ENCODE measurements around the gene PPIL6. TPM values are rescaled to one million over a fixed set of nuclear protein-coding genes. Genes with fewer than 3 reads are reported as not detected.

The PPIL6 gene
- polyA plus RNA-seq, 1 of the 3 experiments (the other 2 are of a cell fraction), result 1.1 TPM

DNA sequence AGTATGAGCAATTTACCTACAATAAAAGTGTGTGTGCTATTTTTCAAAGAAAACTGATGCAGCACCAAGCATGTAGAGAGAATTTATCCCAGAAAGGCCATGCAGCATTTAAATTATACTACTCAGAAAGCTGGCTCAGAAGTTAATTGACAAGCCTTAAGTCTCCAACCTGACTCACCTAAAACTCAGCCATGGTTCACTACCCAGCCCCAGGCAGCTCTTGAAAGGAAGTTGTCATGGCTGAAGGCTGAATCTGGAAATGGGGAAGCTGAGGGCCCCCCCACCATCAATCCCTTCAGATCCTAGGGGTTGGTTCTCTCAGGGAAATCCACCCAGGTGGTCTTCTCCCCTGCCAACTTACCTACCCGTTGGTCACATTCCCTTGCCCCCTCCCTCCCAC is 19.7 kb downstream of the PPIL6 start:
- H3K9me2 ChIP-seq, result no peaks in the 10 kb centered on the region
- no peaks in the 10 kb centered on the region for H3K36me3 ChIP-seq (replicated peaks in 1 of 2; ENCODE audit: control insufficient read depth in 1 of 2, insufficient read depth in 2 of 2, low read length in 1 of 2)
- H3K9me3 ChIP-seq, result no peaks in the 10 kb centered on the region
- CTCF ChIA-PET, result interaction anchor here (0.9 kb wide), 1 partner anchor 32 kb away, joined by 3 read pairs; no protein-coding TSS in a partner anchor
- no peak overlapping the region for H3K27ac ChIP-seq (ENCODE audit: low read depth in 2 of 2, low read length in 1 of 2)
- no peaks in the 10 kb centered on the region for H3K4me1 ChIP-seq (ENCODE audit: control insufficient read depth in 1 of 2, insufficient read depth in 2 of 2, low read depth in 1 of 2, low read length in 1 of 2)
- H3F3A ChIP-seq (replicated peaks; ENCODE audit: insufficient read depth), result no peaks in the 10 kb centered on the region
- H2AFZ ChIP-seq (ENCODE audit: low read depth), result no peak overlapping the region
- TF ChIP-seq FOXJ3 (CRISPR knock-in tag; IDR thresholded peaks at IDR 0.05), result no peak
- no peak for TF ChIP-seq RCOR1 (IDR thresholded peaks at IDR 0.05; ENCODE audit: low read length)
- TF ChIP-seq EP300 (IDR thresholded peaks at IDR 0.05; ENCODE audit: borderline replicate concordance in 1 of 2, low read depth in 1 of 2, low read length in 1 of 2), result no peak
- no peak for TF ChIP-seq GABPA (IDR thresholded peaks at IDR 0.05; ENCODE audit: low read depth)
- TF ChIP-seq, protein P1, sequence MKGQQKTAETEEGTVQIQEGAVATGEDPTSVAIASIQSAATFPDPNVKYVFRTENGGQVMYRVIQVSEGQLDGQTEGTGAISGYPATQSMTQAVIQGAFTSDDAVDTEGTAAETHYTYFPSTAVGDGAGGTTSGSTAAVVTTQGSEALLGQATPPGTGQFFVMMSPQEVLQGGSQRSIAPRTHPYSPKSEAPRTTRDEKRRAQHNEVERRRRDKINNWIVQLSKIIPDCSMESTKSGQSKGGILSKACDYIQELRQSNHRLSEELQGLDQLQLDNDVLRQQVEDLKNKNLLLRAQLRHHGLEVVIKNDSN (IDR thresholded peaks at IDR 0.05; ENCODE audit: borderline replicate concordance, low read depth), result no peak
- TF ChIP-seq SMC3 (IDR thresholded peaks at IDR 0.05; ENCODE audit: low read depth, low read length), result no peak
- TF ChIP-seq GATA2 (CRISPR knock-in tag; IDR thresholded peaks at IDR 0.05), result no peak
- no peak for TF ChIP-seq YY1 (IDR thresholded peaks at IDR 0.05; ENCODE audit: low read depth)
- no peaks in the 10 kb centered on the region for H3K27me3 ChIP-seq (ENCODE audit: insufficient read depth)
- no peaks in the 10 kb centered on the region for H3K79me2 ChIP-seq (ENCODE audit: insufficient read depth)
- no peak overlapping the region for H3K4me3 ChIP-seq (ENCODE audit: low read depth in 2 of 2, low read length in 1 of 2)
- no peak overlapping the region for H3K9ac ChIP-seq
- H3K4me2 ChIP-seq, result no peak overlapping the region
- POLR2A ChIA-PET, result interaction anchor here (0.6 kb wide), 1 partner anchor 1030 kb away, joined by 4 read pairs; no protein-coding TSS in a partner anchor
- 81% methylated on average over 1 of the region's 1 CpG for WGBS (ENCODE audit: low lambda C conversion rate)
- DNase-seq, result no peak
- H4K20me1 ChIP-seq (ENCODE audit: insufficient read depth), result no peaks in the 10 kb centered on the region

DNA sequence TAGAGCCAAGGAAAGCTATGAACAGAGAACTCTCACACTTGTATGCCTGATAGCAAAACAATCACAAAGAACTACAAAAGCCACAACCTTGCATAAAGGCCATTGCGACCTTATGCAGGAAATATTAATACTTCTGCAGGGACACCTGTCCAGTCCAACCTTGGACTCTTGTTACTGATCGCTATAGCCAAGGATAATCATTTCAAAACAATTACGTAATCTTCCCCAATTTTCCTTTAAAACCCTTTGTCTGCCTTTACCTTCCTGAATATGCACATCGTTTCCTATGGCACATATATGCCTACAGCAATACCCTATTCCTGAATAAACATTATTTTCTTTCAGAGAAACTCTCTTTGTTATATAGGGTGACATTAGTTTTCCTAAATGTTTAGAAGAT is 22.8 kb downstream of the PPIL6 start:
- no peaks in the 10 kb centered on the region for H3K9me3 ChIP-seq
- CTCF ChIA-PET, result interaction anchor here (1.0 kb wide), 1 partner anchor 35 kb away, joined by 4 read pairs; no protein-coding TSS in a partner anchor
- no peaks in the 10 kb centered on the region for H3K79me2 ChIP-seq (ENCODE audit: insufficient read depth)
- no peak overlapping the region for H3K9ac ChIP-seq
- H3K9me2 ChIP-seq, result no peaks in the 10 kb centered on the region
- no peak overlapping the region for H2AFZ ChIP-seq (ENCODE audit: low read depth)
- 92% methylated on average over 4 of the region's 4 CpGs for WGBS (ENCODE audit: low lambda C conversion rate)
- no peaks in the 10 kb centered on the region for H4K20me1 ChIP-seq (ENCODE audit: insufficient read depth)
- TF ChIP-seq GABPA (IDR thresholded peaks at IDR 0.05; ENCODE audit: low read depth) (no peak), FOSL2 (IDR thresholded peaks at IDR 0.05; ENCODE audit: borderline replicate concordance, low read depth) (no peak), SIN3A (IDR thresholded peaks at IDR 0.05; ENCODE audit: borderline replicate concordance, low read depth, low read length) (no peak), RXRA (IDR thresholded peaks at IDR 0.05; ENCODE audit: borderline replicate concordance, low read depth) (no peak), NRF1 (IDR thresholded peaks at IDR 0.05; ENCODE audit: low read depth, low read length) (no peak)
- TF ChIP-seq, protein P2, sequence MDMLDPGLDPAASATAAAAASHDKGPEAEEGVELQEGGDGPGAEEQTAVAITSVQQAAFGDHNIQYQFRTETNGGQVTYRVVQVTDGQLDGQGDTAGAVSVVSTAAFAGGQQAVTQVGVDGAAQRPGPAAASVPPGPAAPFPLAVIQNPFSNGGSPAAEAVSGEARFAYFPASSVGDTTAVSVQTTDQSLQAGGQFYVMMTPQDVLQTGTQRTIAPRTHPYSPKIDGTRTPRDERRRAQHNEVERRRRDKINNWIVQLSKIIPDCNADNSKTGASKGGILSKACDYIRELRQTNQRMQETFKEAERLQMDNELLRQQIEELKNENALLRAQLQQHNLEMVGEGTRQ (IDR thresholded peaks at IDR 0.05; ENCODE audit: borderline replicate concordance, low read depth, low read length), result no peak
- H3K4me3 ChIP-seq (ENCODE audit: low read depth in 2 of 2, low read length in 1 of 2), result no peak overlapping the region
- POLR2A ChIA-PET, result no interaction called here
- H3F3A ChIP-seq (replicated peaks; ENCODE audit: insufficient read depth), result no peaks in the 10 kb centered on the region
- H3K4me2 ChIP-seq, result no peak overlapping the region
- no peak overlapping the region for H3K27ac ChIP-seq (ENCODE audit: low read depth in 2 of 2, low read length in 1 of 2)
- H3K36me3 ChIP-seq (replicated peaks in 1 of 2; ENCODE audit: control insufficient read depth in 1 of 2, insufficient read depth in 2 of 2, low read length in 1 of 2), result no peaks in the 10 kb centered on the region
- no peaks in the 10 kb centered on the region for H3K27me3 ChIP-seq (ENCODE audit: insufficient read depth)
- no peak for DNase-seq
- no peaks in the 10 kb centered on the region for H3K4me1 ChIP-seq (ENCODE audit: control insufficient read depth in 1 of 2, insufficient read depth in 2 of 2, low read depth in 1 of 2, low read length in 1 of 2)
